Tibial nerve (tissue), 4 donors: ENCODE results near the gene LTK.

Experiments used
- EP300 ChIP-seq, 2 donors: sonication (generic); formaldehyde crosslinking; IDR thresholded peaks; one replicate each; pipeline ENCODE4 v1.6.1; 2017; ENCODE audit warnings: antibody characterized with exemption in 2 of 2, mild to moderate bottlenecking in 1 of 2
- POLR2A ChIP-seq, 2 donors: fragments of 450-650 bp; IDR thresholded peaks; one replicate each; pipeline ENCODE4 v1.6.1; 2017; ENCODE audit warnings: antibody characterized with exemption in 2 of 2, mild to moderate bottlenecking in 2 of 2, moderate library complexity in 2 of 2
- TF ChIP-seq, protein P1 (sequence below), 5 experiments: fragments of 200-600 bp in 3 of 5; fragments of 450-650 bp in 2 of 5; sonication (generic) in 3 of 5; IDR thresholded peaks; one replicate each; pipeline ENCODE4 v1.5.1; 2016 to 2019; ENCODE audit warnings: antibody characterized with exemption in 5 of 5, mild to moderate bottlenecking in 3 of 5, moderate library complexity in 2 of 5

DNA sequence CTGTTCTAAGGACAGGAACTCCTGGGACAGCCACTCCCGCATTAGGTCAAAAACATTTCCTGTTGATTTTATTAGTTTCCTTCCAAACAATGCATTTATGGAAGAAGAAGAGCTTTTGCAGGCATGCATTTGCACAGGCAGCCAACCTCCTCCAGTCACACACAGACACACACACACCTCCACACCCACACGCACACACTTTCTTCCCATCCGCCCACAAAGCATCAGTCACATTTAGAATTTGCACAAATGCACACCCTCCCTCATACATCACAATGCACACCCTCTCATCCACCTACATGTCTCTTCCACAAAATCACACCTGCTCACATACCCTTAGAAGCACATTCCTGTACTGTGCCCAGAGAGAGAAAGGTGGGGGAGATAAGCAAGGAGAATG is 41.3 kb upstream of the LTK start:
- TF ChIP-seq EP300 (IDR thresholded peaks at IDR 0.05) (no peak), POLR2A (IDR thresholded peaks at IDR 0.05) (no peak)
- TF ChIP-seq, protein P1, sequence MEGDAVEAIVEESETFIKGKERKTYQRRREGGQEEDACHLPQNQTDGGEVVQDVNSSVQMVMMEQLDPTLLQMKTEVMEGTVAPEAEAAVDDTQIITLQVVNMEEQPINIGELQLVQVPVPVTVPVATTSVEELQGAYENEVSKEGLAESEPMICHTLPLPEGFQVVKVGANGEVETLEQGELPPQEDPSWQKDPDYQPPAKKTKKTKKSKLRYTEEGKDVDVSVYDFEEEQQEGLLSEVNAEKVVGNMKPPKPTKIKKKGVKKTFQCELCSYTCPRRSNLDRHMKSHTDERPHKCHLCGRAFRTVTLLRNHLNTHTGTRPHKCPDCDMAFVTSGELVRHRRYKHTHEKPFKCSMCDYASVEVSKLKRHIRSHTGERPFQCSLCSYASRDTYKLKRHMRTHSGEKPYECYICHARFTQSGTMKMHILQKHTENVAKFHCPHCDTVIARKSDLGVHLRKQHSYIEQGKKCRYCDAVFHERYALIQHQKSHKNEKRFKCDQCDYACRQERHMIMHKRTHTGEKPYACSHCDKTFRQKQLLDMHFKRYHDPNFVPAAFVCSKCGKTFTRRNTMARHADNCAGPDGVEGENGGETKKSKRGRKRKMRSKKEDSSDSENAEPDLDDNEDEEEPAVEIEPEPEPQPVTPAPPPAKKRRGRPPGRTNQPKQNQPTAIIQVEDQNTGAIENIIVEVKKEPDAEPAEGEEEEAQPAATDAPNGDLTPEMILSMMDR (IDR thresholded peaks at IDR 0.05) = no peak
